HepG2 (cell line): Measurements from ENCODE around the gene ICAM5. TPM values are rescaled to one million over a fixed set of nuclear protein-coding genes. Genes with fewer than 3 reads are reported as not detected.
A peak's percentile ranks its signal among the peaks of the same experiment; 100 is the strongest.

Experiments used
- ARNT2 ChIP-seq: sonication (generic); formaldehyde crosslinking; IDR thresholded peaks from 2 replicates; pipeline ENCODE4 v1.8.0; 2022; ENCODE audit warnings: mild to moderate bottlenecking, low read depth, missing genetic modification reagents, moderate library complexity
- FOSL2 ChIP-seq: sonication (generic); formaldehyde crosslinking; IDR thresholded peaks from 2 replicates; pipeline ENCODE4 v1.4.0; 2020; ENCODE audit warnings: missing genetic modification reagents
- HNRNPUL1 ChIP-seq: fragments of 200-400 bp; formaldehyde crosslinking; IDR thresholded peaks from 2 replicates; pipeline ENCODE4 v1.6.1; 2017; ENCODE audit warnings: low read depth, mild to moderate bottlenecking, low read length, moderate library complexity
- IKZF1 ChIP-seq: fragments of 450-650 bp; IDR thresholded peaks from 2 replicates; pipeline ENCODE4 v1.7.1; 2016
- KDM6A ChIP-seq: IDR thresholded peaks from 2 replicates; pipeline ENCODE4 v1.6.1; 2016; ENCODE audit warnings: low read depth
- MIER3 ChIP-seq: IDR thresholded peaks from 2 replicates; pipeline ENCODE4 v1.6.1; 2016; ENCODE audit warnings: missing compliant biosample characterization, borderline replicate concordance
- MTF2 ChIP-seq: sonication (generic); formaldehyde crosslinking; IDR thresholded peaks from 2 replicates; pipeline ENCODE4 v1.5.0; 2020; ENCODE audit warnings: missing genetic modification reagents, borderline replicate concordance
- SP4 ChIP-seq: sonication (generic); formaldehyde crosslinking; IDR thresholded peaks from 2 replicates; pipeline ENCODE4 v1.8.1; 2023; ENCODE audit warnings: mild to moderate bottlenecking, missing genetic modification reagents
- SUZ12 ChIP-seq: fragments of 150-350 bp; IDR thresholded peaks from 2 replicates; pipeline ENCODE4 v1.6.1; 2014; ENCODE audit warnings: low read depth, low read length
- TBX3 ChIP-seq: fragments of 450-650 bp; IDR thresholded peaks from 2 replicates; pipeline ENCODE4 v1.6.1; 2017; ENCODE audit warnings: antibody characterized with exemption, mild to moderate bottlenecking, inconsistent platforms, borderline replicate concordance
- ZFP1 ChIP-seq: IDR thresholded peaks from 2 replicates; pipeline ENCODE4 v1.6.1; 2016
- ZNF430 ChIP-seq: sonication (generic); formaldehyde crosslinking; IDR thresholded peaks from 2 replicates; pipeline ENCODE4 v1.9.0; 2021; ENCODE audit warnings: mild to moderate bottlenecking, missing genetic modification reagents
- ZNF572 ChIP-seq: sonication (generic); formaldehyde crosslinking; IDR thresholded peaks from 2 replicates; pipeline ENCODE4 v1.5.1; 2020; ENCODE audit warnings: mild to moderate bottlenecking, missing genetic modification reagents
- polyA plus RNA-seq, 8 experiments: library from polyadenylated mRNA; depleted of rRNA in 3 of 8; stranded (reverse) in 7 of 8; unstranded in 1 of 8; fragments of >200 nt; fragmentation: Illumina TruSeq in 4 of 8; extraction: Trizol in 4 of 8; gene quantifications; 2 replicates each; pipeline versions ENCODE4 v1.2.1 to v1.2.3, GENCODE V29; 2011 to 2016; ENCODE audit warnings: low read depth in 4 of 8, missing spikeins in 1 of 8, mixed read lengths in 1 of 8; ENCODE audit not compliant: insufficient read depth in 1 of 8
- total RNA-seq, 5 experiments: library from RNA; depleted of rRNA; stranded (reverse); fragments of >200 nt; fragmentation: Illumina TruSeq; extraction: Trizol; gene quantifications; 2 replicates each; pipeline ENCODE4 v1.2.3, GENCODE V29; 2016; ENCODE audit warnings: low read depth in 1 of 5
- TF ChIP-seq, protein P1 (sequence below): sonication (generic); formaldehyde crosslinking; IDR thresholded peaks from 2 replicates; pipeline ENCODE4 v1.4.0; 2020; ENCODE audit warnings: missing genetic modification reagents, mild to moderate bottlenecking, borderline replicate concordance
- TF ChIP-seq, protein P2 (sequence below): sonication (generic); formaldehyde crosslinking; IDR thresholded peaks from 2 replicates; pipeline ENCODE4 v1.4.0; 2020; ENCODE audit warnings: missing genetic modification reagents
- TF ChIP-seq, protein P3 (sequence below): sonication (generic); formaldehyde crosslinking; conservative IDR thresholded peaks from 2 replicates; pipeline ENCODE4 v1.8.0; 2022; ENCODE audit warnings: mild to moderate bottlenecking, moderate library complexity, missing genetic modification reagents
- TF ChIP-seq, protein P4 (sequence below): sonication (generic); formaldehyde crosslinking; IDR thresholded peaks from 2 replicates; pipeline ENCODE4 v1.5.1; 2020; ENCODE audit warnings: missing genetic modification reagents, mild to moderate bottlenecking, borderline replicate concordance

ICAM5 gene
- total and polyA plus RNA-seq, 2 of the 13 experiments (the other 11 are each of a cell fraction or from before 2014, with no cell fraction given), result 0.46 to 1.6 TPM

DNA sequence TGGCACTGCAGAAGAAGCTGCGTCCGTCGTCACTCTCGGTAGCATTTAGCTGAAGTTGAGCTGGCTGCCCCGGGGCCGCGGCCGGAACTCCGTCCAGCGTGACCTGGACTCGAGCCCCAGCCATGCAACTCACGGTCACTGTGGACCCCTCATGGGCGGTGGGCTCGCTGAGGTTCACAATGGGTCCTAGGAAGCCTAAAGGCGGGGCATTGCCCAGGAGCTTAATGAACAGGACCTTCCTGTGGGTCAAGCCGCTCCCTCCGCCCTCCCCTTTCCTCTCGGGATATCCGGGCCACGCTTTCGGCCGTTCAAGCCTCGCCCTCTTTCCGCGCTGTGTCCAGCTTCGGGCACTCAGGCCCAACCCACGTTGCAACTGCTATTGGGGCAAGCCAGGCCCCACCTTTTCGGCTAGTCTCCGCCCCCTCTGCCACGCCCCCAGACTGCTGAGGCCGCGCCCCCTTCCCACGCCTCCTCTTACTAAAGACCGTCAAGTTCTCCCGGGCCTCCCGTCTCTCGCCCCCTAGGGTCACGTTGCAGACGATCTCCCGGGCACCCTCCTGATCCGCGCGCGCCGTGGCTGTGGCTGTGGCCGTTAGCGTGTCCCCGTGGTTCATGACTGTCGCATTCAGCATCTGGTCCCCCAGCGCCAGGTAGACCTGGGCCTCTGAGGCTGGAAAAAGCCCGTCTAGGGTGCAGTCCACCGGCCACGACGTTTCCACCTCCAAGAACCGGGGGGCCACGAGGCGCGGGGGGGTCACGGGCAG is 45.0 kb downstream of the ICAM5 start (continued):
- TF ChIP-seq MTF2 (no peak), ARNT2 (CRISPR knock-in tag) (no peak), HNRNPUL1 (no peak), FOSL2 (CRISPR knock-in tag) (no peak), SUZ12 (no peak), ZNF430 (CRISPR knock-in tag) (no peak), MIER3 (no peak), ZNF572 (CRISPR knock-in tag) (no peak), SP4 (peak; percentile 90), KDM6A (CRISPR knock-in tag) (no peak), IKZF1 (no peak), ZFP1 (no peak), TBX3 (no peak)
- TF ChIP-seq, protein P1, sequence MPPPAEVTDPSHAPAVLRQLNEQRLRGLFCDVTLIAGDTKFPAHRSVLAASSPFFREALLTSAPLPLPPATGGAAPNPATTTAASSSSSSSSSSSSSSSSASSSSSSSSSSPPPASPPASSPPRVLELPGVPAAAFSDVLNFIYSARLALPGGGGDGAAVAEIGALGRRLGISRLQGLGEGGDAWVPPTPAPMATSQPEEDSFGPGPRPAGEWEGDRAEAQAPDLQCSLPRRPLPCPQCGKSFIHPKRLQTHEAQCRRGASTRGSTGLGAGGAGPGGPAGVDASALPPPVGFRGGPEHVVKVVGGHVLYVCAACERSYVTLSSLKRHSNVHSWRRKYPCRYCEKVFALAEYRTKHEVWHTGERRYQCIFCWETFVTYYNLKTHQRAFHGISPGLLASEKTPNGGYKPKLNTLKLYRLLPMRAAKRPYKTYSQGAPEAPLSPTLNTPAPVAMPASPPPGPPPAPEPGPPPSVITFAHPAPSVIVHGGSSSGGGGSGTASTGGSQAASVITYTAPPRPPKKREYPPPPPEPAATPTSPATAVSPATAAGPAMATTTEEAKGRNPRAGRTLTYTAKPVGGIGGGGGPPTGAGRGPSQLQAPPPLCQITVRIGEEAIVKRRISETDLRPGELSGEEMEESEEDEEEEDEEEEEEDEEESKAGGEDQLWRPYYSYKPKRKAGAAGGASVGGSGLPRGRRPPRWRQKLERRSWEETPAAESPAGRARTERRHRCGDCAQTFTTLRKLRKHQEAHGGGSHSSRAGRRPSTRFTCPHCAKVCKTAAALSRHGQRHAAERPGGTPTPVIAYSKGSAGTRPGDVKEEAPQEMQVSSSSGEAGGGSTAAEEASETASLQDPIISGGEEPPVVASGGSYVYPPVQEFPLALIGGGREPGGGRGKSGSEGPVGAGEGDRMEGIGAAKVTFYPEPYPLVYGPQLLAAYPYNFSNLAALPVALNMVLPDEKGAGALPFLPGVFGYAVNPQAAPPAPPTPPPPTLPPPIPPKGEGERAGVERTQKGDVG (CRISPR knock-in tag), result peak; percentile 73
- TF ChIP-seq, protein P2, sequence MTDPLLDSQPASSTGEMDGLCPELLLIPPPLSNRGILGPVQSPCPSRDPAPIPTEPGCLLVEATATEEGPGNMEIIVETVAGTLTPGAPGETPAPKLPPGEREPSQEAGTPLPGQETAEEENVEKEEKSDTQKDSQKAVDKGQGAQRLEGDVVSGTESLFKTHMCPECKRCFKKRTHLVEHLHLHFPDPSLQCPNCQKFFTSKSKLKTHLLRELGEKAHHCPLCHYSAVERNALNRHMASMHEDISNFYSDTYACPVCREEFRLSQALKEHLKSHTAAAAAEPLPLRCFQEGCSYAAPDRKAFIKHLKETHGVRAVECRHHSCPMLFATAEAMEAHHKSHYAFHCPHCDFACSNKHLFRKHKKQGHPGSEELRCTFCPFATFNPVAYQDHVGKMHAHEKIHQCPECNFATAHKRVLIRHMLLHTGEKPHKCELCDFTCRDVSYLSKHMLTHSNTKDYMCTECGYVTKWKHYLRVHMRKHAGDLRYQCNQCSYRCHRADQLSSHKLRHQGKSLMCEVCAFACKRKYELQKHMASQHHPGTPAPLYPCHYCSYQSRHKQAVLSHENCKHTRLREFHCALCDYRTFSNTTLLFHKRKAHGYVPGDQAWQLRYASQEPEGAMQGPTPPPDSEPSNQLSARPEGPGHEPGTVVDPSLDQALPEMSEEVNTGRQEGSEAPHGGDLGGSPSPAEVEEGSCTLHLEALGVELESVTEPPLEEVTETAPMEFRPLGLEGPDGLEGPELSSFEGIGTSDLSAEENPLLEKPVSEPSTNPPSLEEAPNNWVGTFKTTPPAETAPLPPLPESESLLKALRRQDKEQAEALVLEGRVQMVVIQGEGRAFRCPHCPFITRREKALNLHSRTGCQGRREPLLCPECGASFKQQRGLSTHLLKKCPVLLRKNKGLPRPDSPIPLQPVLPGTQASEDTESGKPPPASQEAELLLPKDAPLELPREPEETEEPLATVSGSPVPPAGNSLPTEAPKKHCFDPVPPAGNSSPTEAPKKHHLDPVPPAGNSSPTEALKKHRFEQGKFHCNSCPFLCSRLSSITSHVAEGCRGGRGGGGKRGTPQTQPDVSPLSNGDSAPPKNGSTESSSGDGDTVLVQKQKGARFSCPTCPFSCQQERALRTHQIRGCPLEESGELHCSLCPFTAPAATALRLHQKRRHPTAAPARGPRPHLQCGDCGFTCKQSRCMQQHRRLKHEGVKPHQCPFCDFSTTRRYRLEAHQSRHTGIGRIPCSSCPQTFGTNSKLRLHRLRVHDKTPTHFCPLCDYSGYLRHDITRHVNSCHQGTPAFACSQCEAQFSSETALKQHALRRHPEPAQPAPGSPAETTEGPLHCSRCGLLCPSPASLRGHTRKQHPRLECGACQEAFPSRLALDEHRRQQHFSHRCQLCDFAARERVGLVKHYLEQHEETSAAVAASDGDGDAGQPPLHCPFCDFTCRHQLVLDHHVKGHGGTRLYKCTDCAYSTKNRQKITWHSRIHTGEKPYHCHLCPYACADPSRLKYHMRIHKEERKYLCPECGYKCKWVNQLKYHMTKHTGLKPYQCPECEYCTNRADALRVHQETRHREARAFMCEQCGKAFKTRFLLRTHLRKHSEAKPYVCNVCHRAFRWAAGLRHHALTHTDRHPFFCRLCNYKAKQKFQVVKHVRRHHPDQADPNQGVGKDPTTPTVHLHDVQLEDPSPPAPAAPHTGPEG, result no peak
- TF ChIP-seq, protein P3, sequence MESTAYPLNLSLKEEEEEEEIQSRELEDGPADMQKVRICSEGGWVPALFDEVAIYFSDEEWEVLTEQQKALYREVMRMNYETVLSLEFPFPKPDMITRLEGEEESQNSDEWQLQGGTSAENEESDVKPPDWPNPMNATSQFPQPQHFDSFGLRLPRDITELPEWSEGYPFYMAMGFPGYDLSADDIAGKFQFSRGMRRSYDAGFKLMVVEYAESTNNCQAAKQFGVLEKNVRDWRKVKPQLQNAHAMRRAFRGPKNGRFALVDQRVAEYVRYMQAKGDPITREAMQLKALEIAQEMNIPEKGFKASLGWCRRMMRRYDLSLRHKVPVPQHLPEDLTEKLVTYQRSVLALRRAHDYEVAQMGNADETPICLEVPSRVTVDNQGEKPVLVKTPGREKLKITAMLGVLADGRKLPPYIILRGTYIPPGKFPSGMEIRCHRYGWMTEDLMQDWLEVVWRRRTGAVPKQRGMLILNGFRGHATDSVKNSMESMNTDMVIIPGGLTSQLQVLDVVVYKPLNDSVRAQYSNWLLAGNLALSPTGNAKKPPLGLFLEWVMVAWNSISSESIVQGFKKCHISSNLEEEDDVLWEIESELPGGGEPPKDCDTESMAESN (CRISPR knock-in tag), result no peak
- TF ChIP-seq, protein P4, sequence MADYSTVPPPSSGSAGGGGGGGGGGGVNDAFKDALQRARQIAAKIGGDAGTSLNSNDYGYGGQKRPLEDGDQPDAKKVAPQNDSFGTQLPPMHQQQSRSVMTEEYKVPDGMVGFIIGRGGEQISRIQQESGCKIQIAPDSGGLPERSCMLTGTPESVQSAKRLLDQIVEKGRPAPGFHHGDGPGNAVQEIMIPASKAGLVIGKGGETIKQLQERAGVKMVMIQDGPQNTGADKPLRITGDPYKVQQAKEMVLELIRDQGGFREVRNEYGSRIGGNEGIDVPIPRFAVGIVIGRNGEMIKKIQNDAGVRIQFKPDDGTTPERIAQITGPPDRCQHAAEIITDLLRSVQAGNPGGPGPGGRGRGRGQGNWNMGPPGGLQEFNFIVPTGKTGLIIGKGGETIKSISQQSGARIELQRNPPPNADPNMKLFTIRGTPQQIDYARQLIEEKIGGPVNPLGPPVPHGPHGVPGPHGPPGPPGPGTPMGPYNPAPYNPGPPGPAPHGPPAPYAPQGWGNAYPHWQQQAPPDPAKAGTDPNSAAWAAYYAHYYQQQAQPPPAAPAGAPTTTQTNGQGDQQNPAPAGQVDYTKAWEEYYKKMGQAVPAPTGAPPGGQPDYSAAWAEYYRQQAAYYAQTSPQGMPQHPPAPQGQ (CRISPR knock-in tag), result no peak
